Measurements from ENCODE around the gene CEP170B.

The CEP170B gene

GRCh38 chr14:104885031-104885972 is 20.2 kb downstream of the CEP170B start:
- no peak for DNase-seq (ENCODE audit: low read depth)
- TF ChIP-seq, protein P1, sequence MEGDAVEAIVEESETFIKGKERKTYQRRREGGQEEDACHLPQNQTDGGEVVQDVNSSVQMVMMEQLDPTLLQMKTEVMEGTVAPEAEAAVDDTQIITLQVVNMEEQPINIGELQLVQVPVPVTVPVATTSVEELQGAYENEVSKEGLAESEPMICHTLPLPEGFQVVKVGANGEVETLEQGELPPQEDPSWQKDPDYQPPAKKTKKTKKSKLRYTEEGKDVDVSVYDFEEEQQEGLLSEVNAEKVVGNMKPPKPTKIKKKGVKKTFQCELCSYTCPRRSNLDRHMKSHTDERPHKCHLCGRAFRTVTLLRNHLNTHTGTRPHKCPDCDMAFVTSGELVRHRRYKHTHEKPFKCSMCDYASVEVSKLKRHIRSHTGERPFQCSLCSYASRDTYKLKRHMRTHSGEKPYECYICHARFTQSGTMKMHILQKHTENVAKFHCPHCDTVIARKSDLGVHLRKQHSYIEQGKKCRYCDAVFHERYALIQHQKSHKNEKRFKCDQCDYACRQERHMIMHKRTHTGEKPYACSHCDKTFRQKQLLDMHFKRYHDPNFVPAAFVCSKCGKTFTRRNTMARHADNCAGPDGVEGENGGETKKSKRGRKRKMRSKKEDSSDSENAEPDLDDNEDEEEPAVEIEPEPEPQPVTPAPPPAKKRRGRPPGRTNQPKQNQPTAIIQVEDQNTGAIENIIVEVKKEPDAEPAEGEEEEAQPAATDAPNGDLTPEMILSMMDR (conservative IDR thresholded peaks at IDR 0.05; ENCODE audit: low read depth, low read length), result no peak
- no peak overlapping the region for H3K4me3 ChIP-seq (ENCODE audit: low read length)

DNA sequence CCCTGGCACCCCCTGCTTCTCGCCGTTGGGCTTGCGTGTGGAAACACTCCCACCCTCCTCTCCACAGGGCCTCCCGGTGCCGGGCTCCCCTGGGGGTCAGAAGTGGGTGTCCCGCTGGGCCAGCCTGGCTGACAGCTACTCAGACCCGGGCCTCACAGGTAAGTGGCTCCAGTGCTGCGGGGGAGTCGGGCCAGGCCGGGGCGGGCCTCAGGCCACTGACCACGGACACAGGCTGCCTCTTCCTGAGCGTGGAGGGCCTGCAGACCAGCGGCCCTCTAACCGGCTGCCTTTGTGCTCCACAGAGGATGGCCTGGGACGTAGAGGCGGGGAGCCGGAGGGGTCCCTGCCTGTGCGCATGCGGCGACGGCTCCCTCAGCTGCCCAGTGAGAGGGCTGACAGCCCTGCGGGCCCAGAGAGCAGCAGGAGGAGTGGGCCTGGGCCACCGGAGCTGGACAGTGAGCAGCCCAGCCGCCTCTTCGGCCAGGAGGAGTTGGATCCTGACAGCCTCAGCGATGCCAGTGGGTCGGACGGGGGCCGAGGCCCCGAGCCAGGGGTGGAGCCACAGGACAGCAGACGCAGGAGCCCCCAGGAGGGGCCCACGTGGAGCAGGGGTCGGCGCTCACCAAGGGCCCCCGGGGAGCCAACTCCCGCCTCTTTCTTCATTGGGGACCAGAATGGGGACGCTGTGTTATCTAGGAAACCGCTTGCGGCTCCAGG is 21.1 kb downstream of the CEP170B start:
- no peak for DNase-seq (ENCODE audit: low read depth)
- TF ChIP-seq, protein P1 (conservative IDR thresholded peaks at IDR 0.05; ENCODE audit: low read depth, low read length), result no peak
- H3K4me3 ChIP-seq (ENCODE audit: low read length), result no peak overlapping the region

DNA sequence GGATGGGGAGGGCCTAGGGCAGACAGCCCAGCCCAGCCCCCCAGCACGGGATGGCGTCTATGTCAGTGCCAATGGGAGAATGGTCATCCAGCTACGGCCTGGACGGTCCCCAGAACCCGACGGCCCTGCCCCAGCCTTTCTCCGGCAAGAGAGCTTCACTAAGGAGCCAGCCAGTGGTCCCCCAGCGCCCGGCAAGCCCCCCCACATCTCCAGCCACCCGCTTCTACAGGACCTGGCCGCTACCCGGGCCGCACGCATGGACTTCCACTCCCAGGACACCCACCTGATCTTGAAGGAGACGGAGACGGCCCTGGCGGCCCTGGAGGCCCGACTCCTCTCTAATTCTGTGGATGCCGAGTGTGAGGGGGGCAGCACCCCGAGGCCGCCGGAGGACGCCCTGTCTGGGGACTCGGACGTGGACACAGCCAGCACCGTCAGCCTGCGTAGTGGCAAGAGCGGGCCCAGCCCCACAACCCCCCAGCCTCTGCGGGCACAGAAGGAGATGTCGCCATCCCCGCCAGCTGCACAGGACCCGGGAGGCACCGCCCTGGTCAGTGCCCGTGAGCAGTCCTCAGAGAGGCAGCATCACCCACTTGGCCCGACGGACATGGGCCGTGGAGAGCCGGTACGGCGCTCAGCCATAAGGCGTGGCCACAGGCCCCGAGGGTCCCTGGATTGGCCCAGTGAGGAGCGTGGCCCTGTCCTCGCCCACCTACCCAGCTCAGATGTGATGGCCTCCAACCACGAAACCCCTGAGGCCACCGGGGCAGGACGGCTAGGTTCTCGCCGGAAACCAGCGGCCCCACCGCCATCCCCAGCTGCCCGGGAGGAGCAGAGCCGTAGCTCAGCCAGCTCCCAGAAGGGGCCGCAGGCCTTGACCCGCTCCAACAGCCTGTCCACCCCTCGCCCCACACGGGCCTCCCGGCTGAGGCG is 21.9 kb downstream of the CEP170B start:
- TF ChIP-seq, protein P1 (conservative IDR thresholded peaks at IDR 0.05; ENCODE audit: low read depth, low read length), result no peak
- H3K4me3 ChIP-seq (ENCODE audit: low read length), result no peak overlapping the region
- no peak for DNase-seq (ENCODE audit: low read depth)

DNA sequence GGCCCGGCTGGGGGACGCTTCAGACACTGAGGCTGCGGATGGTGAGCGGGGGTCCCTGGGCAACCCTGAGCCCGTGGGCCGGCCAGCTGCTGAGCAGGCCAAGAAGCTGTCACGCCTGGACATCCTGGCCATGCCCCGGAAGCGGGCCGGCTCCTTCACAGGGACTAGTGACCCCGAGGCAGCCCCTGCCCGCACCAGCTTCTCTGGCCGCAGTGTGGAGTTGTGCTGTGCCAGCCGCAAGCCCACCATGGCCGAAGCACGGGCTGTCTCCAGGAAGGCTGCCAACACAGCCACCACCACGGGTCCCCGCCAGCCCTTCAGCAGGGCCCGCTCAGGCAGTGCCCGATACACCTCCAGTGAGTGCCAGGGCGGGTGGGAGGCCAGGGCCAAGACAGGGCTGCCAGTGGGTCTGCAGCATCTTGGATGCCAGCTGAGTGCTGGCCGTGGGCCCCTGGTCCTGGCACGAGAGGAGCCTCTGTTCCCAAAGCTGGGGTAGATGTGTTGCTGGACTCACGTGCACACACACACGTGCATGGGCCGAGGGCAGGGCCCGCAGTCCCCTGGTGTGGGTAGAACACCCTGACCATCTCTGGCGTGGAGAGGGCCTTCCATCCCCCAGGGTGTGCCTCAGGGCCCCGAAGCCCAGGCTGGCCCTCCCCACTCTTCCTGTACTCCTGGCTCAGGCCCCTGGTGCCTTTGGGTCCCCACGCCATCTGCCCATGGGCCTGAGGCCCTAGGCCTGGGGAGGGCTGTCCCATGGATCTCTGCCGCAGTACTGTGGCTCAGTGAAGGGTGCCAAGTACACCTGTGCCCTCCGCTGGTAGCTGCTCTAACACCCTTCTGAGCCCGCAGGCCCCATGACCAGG is 22.8 kb downstream of the CEP170B start:
- no peak for DNase-seq (ENCODE audit: low read depth)
- no peak overlapping the region for H3K4me3 ChIP-seq (ENCODE audit: low read length)
- TF ChIP-seq, protein P1 (conservative IDR thresholded peaks at IDR 0.05; ENCODE audit: low read depth, low read length), result no peak

DNA sequence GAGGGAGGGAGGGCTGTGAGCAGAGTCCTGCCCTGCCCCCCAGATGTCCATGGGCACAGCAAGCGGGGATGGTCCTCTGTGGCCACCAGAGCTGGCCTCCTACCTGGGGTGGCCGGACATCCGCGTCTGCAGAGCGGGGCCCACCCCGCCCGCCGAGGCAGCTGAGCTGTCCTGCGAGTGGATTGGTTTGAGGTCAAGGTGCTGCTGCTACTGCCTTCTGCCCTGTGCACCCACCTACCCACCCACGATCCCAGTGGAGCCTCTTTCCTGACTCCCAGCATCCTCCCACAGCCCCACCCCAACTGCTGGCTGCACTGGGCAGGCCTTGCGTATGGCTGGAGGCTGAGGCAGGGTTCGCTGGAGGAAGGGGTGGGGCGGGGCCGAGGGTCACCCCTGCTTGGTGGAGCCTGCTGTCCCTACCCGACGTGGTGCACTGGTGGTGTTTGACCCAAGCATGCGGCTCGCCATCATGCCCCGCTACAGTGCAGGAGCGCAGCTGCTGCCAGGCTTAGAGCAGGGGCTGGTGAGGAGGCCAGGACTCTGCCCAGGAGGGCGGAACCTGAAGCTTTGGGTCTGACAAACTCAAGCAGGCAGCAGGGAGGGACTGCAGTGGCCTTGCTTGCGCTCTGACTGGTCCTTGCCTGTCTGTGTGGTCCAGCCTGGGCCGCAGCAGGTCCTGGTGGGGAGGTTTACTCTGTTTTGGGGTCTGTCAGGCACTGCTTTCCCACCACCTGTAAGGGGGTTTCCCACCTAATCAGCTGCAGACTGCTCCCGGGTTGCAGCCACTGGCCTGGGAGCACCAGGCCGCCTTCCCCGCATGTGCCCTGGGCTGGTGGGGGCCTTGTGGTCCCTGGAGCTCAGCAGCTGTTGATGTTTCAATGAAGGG is 23.7 kb downstream of the CEP170B start:
- no peak for DNase-seq (ENCODE audit: low read depth)
- TF ChIP-seq, protein P1 (conservative IDR thresholded peaks at IDR 0.05; ENCODE audit: low read depth, low read length), result no peak
- no peak overlapping the region for H3K4me3 ChIP-seq (ENCODE audit: low read length)

All from retinal pigment epithelial cell (primary cell).